NCI-H2227 treated with DMSO at 0.1 percent for 48 hours (cell line): ENCODE measurements around the gene ACP1.
"Not testable (repeated sequence)": the region's sequence is repeated elsewhere in the genome, so short reads cannot be mapped to it uniquely, and the experiment has no call there.

ENCODE experiments used
- DNase-seq: peaks from one replicate; lab custom pipeline; 2025; lab: John Stamatoyannopoulos, UW

ACP1 gene

GRCh38 chr2:310994-311393 lies 46.2 kb downstream of the ACP1 start:
- no peak for DNase-seq

GRCh38 chr2:313991-314390 lies 49.2 kb downstream of the ACP1 start:
- no peak for DNase-seq

GRCh38 chr2:314561-315336 lies 50.0 kb downstream of the ACP1 start:
- no peak for DNase-seq

DNA sequence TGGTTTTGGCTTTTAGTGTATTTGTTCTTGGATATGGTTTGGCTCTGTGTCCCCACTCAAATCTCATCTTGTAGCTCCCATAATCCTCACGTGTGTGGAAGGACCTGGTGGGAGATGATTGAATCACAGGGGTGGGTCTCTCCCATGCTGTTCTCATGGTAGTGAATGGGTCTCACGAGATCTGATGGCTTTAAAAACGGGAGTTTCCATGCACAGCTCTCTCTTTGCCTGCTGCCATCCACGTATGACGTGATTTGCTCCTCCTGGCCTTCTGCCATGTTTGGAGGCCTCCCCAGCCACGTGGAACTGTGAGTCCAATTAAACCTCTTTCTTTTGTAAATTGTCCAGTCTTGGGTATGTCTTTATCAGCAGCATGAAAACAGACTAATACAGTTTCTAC lies 51.2 kb downstream of the ACP1 start:
- not testable (repeated sequence) for DNase-seq

DNA sequence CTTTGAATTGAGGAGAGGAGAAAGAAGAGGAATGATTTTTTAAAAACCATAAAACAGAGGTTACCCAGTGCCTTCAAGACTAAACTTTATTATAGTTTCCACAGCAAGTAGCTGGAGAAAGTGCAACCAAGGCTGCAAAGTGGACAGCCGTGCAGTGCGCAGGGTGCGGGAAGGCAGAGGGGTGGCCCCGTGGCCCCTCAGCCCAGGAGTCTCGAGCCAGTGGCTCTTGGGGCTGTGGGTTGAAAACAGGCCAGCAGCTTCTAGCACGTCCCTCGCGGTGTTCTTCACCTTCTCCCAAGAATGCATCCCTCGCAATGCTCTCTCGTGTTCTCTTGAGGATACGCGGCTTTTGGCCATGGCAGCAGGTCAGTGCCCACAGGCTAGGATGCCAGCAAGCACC lies 51.6 kb downstream of the ACP1 start:
- no peak for DNase-seq

- DNase-seq: no peak
These were observed 53.0 kb downstream of the ACP1 start for GRCh38 chr2:317501-318424.

DNA sequence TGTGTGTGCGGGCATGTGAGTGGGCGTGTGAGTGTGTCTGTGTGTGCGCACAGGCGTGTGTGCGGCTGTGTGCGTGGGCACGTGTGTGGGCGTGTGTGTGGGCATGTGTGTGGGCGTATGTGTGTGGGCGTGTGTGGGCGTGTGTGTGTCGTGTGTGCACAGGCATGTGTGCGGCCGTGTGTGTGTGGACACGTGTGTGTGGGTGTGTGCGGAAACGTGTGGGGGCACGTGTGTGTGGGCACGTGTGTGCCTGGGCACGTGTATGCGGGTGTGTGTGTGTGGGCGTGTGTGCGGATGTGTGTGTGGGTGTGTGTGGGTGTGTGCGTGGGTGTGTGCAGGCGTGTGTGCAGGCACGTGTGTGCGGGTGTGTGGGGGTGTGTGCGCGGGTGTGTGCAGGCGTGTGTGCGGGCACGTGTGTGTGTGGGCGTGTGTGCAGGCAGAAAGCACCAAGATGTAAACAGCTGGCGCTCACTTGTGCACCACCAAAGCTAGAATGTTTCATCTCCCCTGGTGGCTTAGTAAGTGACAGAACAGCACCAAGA lies 54.4 kb downstream of the ACP1 start:
- no peak for DNase-seq

DNA sequence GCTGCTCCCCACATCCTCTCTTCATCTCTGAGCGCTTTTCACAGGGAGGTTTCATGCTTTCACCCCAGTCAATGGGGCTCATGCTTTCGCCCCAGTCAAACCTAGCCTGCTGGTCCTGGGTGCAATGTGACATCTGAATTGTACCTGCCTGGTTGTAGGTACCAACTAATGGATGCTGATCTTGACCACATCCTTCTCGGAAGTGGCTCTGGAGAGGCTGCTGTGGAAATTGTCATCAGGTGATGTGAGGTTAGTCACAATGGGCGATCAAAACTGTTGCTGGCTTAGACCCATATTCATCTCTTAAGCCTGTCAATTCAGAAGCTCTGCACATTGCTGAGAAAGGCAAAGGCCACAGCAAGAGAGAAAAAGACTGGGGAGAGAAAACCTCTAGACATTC lies 55.8 kb downstream of the ACP1 start:
- no peak for DNase-seq

GRCh38 chr2:322326-322725 lies 57.6 kb downstream of the ACP1 start:
- DNase-seq: no peak

GRCh38 chr2:323035-323434 lies 58.3 kb downstream of the ACP1 start:
- DNase-seq: no peak
